AG04449 (cell line): ENCODE data around the gene KCNIP1.

Experiments
- CTCF ChIA-PET: fragments of 350-600 bp; formaldehyde crosslinking; extraction: SDS; loops from one replicate; lab custom pipeline; 2021; ENCODE audit warnings: antibody characterized with exemption; lab: Yijun Ruan, JAX
- POLR2A ChIA-PET: fragments of 400-600, 350-600 bp; formaldehyde crosslinking; extraction: SDS; loops from one replicate; lab custom pipeline; 2020; ENCODE audit warnings: antibody characterized with exemption, inconsistent platforms; lab: Yijun Ruan, JAX
- DNase-seq: peaks from one replicate; pipeline ENCODE4 v3.0.0-alpha.2; 2010; ENCODE audit warnings: low read depth, low spot score
- H3K4me3 ChIP-seq: 2 replicates; pipeline ENCODE4 v1.5.1; 2011; ENCODE audit warnings: low read depth, mild to moderate bottlenecking, control low read depth, low read length
- CTCF ChIP-seq: IDR thresholded peaks from one replicate; pipeline ENCODE4 v1.5.1; 2011; ENCODE audit warnings: mild to moderate bottlenecking, moderate library complexity, low read length, control low read depth, inconsistent platforms; ENCODE audit not compliant: insufficient read depth; ENCODE audit errors: missing control alignments

KCNIP1 gene

GRCh38 chr5:170589643-170590042, 85.8 kb downstream of the KCNIP1 start:
- CTCF ChIA-PET, result no interaction called here
- DNase-seq, result no peak
- no peak overlapping the region for H3K4me3 ChIP-seq
- no peak for TF ChIP-seq CTCF
- POLR2A ChIA-PET, result no interaction called here

DNA sequence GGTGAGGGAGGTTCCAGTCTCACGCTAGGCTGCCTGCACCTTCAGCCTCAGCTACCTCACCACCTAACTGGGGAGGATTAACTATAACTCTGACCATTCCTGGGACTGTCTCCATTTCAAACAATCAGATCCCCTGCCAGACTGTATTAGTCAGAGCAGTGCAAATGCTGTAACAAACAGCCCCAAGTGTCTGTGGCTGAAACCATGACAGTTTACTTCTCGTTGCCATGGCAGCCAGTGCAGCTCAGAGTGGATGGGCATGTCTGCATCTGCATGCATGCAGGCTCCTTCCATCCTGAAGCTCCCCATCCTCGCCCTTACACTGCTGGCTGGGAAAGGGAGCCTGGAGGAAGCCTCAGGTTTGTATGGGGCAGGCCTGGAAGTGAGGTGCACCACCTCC, 86.7 kb downstream of the KCNIP1 start:
- no peak for DNase-seq
- TF ChIP-seq CTCF, result no peak
- CTCF ChIA-PET, result no interaction called here
- H3K4me3 ChIP-seq, result no peak overlapping the region
- POLR2A ChIA-PET, result no interaction called here

DNA sequence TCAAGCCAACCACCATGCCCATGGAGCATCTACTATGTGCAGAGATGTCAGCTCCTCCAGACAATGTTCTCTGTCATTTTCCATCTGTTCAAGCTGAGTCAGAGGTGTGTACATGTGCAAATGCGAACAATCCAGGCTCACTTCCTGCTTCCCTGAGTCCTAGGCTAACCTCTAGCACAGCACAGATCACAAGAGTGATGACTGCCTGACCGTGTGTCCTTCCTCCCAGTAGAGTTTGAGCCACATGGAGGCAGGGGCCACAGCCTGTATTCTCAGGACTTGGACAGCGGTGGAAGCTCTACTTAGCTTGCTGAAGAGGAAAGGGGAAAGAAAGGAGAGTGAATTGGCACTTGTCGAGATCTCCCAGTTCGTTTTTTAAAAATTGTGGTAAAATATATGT, 87.2 kb downstream of the KCNIP1 start:
- no peak for TF ChIP-seq CTCF
- CTCF ChIA-PET, result no interaction called here
- POLR2A ChIA-PET, result no interaction called here
- no peak overlapping the region for H3K4me3 ChIP-seq
- no peak for DNase-seq

- no peak overlapping the region for H3K4me3 ChIP-seq
- ChIA-PET CTCF (interaction anchor here (1.0 to 3.6 kb wide), 8 partner anchors 23 to 328 kb away, joined by 3 to 13 read pairs (median 5); no protein-coding TSS in a partner anchor), POLR2A (interaction anchor here (1.0 to 1.1 kb wide), 2 partner anchors 12 to 24 kb away, joined by 3 to 4 read pairs; no protein-coding TSS in a partner anchor)
- DNase-seq, result no peak
- no peak for TF ChIP-seq CTCF
Observed at GRCh38 chr5:170596482-170597044, 92.7 kb downstream of the KCNIP1 start.

- peak; percentile 21 for DNase-seq
- ChIA-PET CTCF (interaction anchor here (1.0 to 3.6 kb wide), 9 partner anchors 23 to 329 kb away, joined by 3 to 13 read pairs (median 4); no protein-coding TSS in a partner anchor), POLR2A (interaction anchor here (0.5 to 1.1 kb wide), 3 partner anchors 13 to 113 kb away, joined by 3 to 4 read pairs (median 3); no protein-coding TSS in a partner anchor)
- TF ChIP-seq CTCF, result no peak
- H3K4me3 ChIP-seq, result no peak overlapping the region
Observed at GRCh38 chr5:170597109-170597751, 93.4 kb downstream of the KCNIP1 start.

- DNase-seq, result no peak
Observed at GRCh38 chr5:170597872-170598271, 94.1 kb downstream of the KCNIP1 start.

More at GRCh38 chr5:170597872-170598271, 94.1 kb downstream of the KCNIP1 start:
- ChIA-PET POLR2A (no interaction called here), CTCF (interaction anchor here (0.8 to 3.6 kb wide), 6 partner anchors 26 to 330 kb away, joined by 3 to 13 read pairs (median 4); no protein-coding TSS in a partner anchor)
- H3K4me3 ChIP-seq, result no peak overlapping the region
- no peak for TF ChIP-seq CTCF
